Parathyroid adenoma (tissue), 2 donors: Measurements from ENCODE around the gene TPSAB1.
"Not testable (repeated sequence)": the region's sequence is repeated elsewhere in the genome, so short reads cannot be mapped to it uniquely, and the experiment has no call there.

Source experiments
- H2AFZ ChIP-seq: fragments of 300-600 bp; sonication (generic); one replicate; pipeline ENCODE4 v1.7.0; 2017; ENCODE audit warnings: antibody characterized with exemption, mild to moderate bottlenecking
- H3K27ac ChIP-seq: fragments of 300-600 bp; sonication (generic); one replicate; pipeline ENCODE4 v1.7.0; 2017
- H3K27me3 ChIP-seq: fragments of 300-600 bp; sonication (generic); one replicate; pipeline ENCODE4 v1.7.0; 2017; ENCODE audit warnings: low read length; ENCODE audit not compliant: control insufficient read depth, insufficient read depth
- H3K36me3 ChIP-seq: fragments of 300-600 bp; sonication (generic); one replicate; pipeline ENCODE4 v1.7.0; 2017; ENCODE audit warnings: low read length; ENCODE audit not compliant: control insufficient read depth, insufficient read depth
- H3K4me1 ChIP-seq: fragments of 300-600 bp; sonication (generic); one replicate; pipeline ENCODE4 v1.7.0; 2017; ENCODE audit warnings: control low read depth
- H3K4me2 ChIP-seq: fragments of 300-600 bp; sonication (generic); one replicate; pipeline ENCODE4 v1.7.0; 2017; ENCODE audit warnings: low read length
- H3K4me3 ChIP-seq: fragments of 300-600 bp; sonication (generic); one replicate; pipeline ENCODE4 v1.7.0; 2017; ENCODE audit warnings: low read depth, low read length
- H3K79me2 ChIP-seq: fragments of 300-600 bp; sonication (generic); one replicate; pipeline ENCODE4 v1.7.0; 2017; ENCODE audit warnings: control low read depth
- H3K9ac ChIP-seq: fragments of 300-600 bp; sonication (generic); one replicate; pipeline ENCODE4 v1.7.0; 2017; ENCODE audit warnings: mild to moderate bottlenecking
- H3K9me3 ChIP-seq: fragments of 300-600 bp; sonication (generic); one replicate; pipeline ENCODE4 v1.7.0; 2017; ENCODE audit warnings: low read length; ENCODE audit not compliant: control insufficient read depth
- TF ChIP-seq, protein P1 (sequence below): fragments of 300-600 bp; sonication (generic); IDR thresholded peaks from one replicate; pipeline ENCODE4 v1.7.0; 2017; ENCODE audit warnings: antibody characterized with exemption, mild to moderate bottlenecking
- donor health status: primary hyperparathyroidism.

The TPSAB1 gene

DNA sequence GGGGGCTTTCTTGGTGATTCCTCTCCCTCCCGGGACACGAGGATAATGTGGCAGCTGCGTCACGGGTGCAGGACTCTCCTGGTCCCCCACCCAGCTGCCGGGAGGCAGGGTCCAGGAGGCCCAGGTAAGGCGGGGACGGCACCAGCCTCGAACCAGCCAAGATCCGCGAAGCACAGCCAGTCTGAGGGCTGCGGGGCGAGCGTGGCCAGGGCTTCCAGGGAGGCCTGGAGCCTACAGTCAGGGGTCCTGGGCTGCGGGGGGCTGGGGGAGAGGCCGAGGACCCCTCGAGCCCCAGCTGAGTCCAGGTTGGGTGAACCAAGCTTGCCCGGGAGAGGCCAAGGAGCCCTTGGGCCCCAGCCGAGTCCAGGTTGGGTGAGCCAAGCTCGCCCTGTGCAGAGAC is 25.3 kb downstream of the TPSAB1 start:
- Histone ChIP-seq H3K27me3 (peaks cover 6% of the 10 kb centered on the region), H3K27ac (no peak overlapping the region), H3K79me2 (no peaks in the 10 kb centered on the region), H3K36me3 (no peaks in the 10 kb centered on the region), H3K9me3 (no peaks in the 10 kb centered on the region), H3K4me2 (no peak overlapping the region), H3K9ac (no peak overlapping the region), H3K4me1 (peaks cover 4% of the 10 kb centered on the region), H3K4me3 (no peak overlapping the region), H2AFZ (no peak overlapping the region)
- TF ChIP-seq, protein P1, sequence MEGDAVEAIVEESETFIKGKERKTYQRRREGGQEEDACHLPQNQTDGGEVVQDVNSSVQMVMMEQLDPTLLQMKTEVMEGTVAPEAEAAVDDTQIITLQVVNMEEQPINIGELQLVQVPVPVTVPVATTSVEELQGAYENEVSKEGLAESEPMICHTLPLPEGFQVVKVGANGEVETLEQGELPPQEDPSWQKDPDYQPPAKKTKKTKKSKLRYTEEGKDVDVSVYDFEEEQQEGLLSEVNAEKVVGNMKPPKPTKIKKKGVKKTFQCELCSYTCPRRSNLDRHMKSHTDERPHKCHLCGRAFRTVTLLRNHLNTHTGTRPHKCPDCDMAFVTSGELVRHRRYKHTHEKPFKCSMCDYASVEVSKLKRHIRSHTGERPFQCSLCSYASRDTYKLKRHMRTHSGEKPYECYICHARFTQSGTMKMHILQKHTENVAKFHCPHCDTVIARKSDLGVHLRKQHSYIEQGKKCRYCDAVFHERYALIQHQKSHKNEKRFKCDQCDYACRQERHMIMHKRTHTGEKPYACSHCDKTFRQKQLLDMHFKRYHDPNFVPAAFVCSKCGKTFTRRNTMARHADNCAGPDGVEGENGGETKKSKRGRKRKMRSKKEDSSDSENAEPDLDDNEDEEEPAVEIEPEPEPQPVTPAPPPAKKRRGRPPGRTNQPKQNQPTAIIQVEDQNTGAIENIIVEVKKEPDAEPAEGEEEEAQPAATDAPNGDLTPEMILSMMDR: no peak

DNA sequence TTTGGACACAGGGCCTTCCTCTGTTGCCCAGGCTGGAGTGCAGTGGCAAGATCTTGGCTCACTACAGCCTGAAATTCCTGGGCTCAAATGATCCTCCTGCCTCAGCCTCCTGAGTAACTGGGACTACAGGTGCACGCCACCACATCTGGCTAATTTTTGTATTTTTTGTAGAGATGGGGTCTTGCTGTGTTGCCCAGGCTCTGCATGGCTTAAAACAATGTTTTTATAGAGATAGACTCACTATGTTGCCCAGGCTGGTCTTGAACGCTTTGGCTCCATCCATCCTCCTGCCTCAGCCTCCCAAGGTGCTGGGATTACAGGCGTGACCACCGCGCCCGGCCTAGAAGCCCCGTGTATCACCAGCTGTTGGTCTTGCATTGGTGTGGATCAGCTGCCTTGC is 28.9 kb downstream of the TPSAB1 start:
- H3K27me3 ChIP-seq, H3K4me3 ChIP-seq, H3K4me1 ChIP-seq, H3K4me2 ChIP-seq, H3K9me3 ChIP-seq, H3K27ac ChIP-seq, H2AFZ ChIP-seq, H3K9ac ChIP-seq, H3K36me3 ChIP-seq, H3K79me2 ChIP-seq: not testable (repeated sequence)

DNA sequence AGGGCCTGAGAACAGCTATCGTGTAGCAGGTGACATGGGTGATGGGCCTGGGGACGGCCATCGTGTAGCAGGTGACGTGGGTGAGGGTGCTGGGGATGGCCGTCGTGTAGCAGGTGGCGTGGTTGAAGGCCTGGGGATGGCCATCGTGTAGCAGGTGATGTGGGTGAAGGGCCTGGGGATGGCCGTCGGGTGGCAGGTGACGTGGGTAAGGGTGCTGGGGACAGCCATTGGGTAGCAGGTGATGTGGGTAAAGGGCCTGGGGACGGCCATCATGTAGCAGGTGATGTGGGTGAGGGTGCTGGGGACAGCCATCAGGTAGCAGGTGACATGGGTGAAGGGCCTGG is 30.8 kb downstream of the TPSAB1 start:
- H3K79me2 ChIP-seq: no peaks in the 10 kb centered on the region
- TF ChIP-seq, protein P1: no peak
- no peaks in the 10 kb centered on the region for H3K9me3 ChIP-seq
- no peak overlapping the region for H3K4me3 ChIP-seq
- no peak overlapping the region for H3K4me2 ChIP-seq
- H3K36me3 ChIP-seq: no peaks in the 10 kb centered on the region
- no peak overlapping the region for H3K9ac ChIP-seq
- peaks cover 5% of the 10 kb centered on the region for H3K4me1 ChIP-seq
- H3K27ac ChIP-seq: no peak overlapping the region
- no peak overlapping the region for H2AFZ ChIP-seq
- H3K27me3 ChIP-seq: no peaks in the 10 kb centered on the region

GRCh38 chr16:1271724-1272413 is 31.4 kb downstream of the TPSAB1 start:
- not testable (repeated sequence) for H3K36me3 ChIP-seq, H3K27me3 ChIP-seq, H3K4me2 ChIP-seq, H3K4me3 ChIP-seq, H2AFZ ChIP-seq, H3K9ac ChIP-seq, H3K79me2 ChIP-seq, H3K4me1 ChIP-seq, H3K27ac ChIP-seq, H3K9me3 ChIP-seq

DNA sequence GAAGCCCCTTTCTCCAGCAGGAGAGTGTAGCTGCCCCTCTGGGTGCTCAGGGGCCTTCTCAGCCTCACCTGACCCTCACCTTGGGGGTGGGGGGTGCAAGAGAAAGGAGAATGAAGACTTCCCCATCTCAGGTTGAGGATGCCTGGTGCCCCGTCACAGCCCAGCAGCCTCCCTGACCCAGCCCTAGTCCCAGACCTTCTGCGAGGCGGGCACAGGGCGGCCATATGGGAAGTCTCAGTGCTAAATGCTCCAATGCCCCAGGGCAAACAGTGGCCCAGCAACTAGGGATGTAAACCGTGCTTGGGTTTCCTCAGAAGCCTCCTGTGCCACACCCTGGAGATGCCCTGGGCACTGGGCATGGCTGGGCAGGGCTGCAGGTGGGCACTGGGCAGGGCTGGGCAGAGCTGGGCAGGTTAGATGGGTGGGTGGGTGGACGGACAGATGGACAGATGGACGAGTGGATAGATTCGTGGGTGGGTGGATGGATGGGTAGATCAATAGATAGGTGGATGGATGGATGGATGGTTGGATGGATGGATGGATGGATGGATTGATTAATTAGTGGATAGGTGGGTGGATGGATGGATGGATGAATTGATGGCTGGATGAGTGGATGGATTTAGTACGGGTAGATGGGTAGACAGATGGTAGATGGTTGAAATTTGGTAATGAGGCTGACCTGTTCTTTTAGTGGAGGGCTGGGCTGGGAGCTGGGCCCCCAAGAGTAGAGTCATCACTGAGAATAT is 32.1 kb downstream of the TPSAB1 start:
- Histone ChIP-seq H2AFZ (no peak overlapping the region), H3K79me2 (no peaks in the 10 kb centered on the region), H3K27me3 (no peaks in the 10 kb centered on the region), H3K36me3 (no peaks in the 10 kb centered on the region), H3K27ac (no peak overlapping the region), H3K9me3 (no peaks in the 10 kb centered on the region), H3K4me2 (no peak overlapping the region), H3K4me1 (peaks cover 5% of the 10 kb centered on the region), H3K4me3 (no peak overlapping the region), H3K9ac (no peak overlapping the region)
- TF ChIP-seq, protein P1: no peak
